GM19468 (cell line): ENCODE measurements around the gene DCHS2.

Experiments used
- ATAC-seq: cut with Tn5 transposase; IDR thresholded peaks from one replicate; pipeline ENCODE4 v1.9.1; 2021; ENCODE audit warnings: mild to moderate bottlenecking, moderate library complexity, moderate number of reproducible peaks; ENCODE audit not compliant: unreplicated experiment; ENCODE audit errors: extremely low read depth

The DCHS2 gene

DNA sequence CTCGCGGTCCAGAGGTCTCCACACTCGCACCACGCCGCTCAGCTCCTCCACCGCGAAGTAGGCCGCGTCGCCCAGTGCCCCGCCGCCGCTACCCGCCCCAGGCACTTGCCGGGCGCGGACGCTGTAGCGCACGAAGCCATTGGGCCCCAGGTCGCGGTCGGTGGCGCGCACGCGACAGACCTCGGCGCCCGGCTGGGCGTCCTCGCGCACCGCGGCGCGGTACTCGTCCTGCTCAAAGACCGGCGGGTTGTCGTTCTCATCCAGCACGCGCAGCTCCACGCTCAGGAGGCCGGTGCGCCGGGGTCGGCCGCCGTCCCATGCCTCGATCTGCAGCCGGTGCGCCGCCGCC lies 1.4 kb downstream of the DCHS2 start:
- no peak for ATAC-seq

GRCh38 chr4:154489558-154490233 lies 1.9 kb downstream of the DCHS2 start:
- no peak for ATAC-seq

DNA sequence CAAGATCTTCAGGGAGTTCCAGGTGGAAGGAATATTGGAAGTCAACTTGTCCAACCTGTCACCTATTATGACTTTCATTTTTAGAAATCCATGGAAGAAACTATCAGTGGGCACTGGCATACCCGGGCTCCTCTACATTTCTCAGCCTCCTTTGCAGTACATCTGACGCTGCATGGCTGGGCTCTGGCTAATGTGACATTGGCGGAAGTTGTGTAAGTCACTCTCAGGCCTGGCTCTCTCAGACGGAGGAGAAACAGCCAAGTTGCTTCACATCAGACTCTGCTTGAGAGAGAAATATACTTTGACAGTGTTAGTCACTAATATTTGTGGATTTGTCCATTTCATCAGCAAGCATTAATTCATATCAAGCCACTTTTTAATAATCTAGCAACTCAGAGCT lies 4.5 kb downstream of the DCHS2 start:
- no peak for ATAC-seq

DNA sequence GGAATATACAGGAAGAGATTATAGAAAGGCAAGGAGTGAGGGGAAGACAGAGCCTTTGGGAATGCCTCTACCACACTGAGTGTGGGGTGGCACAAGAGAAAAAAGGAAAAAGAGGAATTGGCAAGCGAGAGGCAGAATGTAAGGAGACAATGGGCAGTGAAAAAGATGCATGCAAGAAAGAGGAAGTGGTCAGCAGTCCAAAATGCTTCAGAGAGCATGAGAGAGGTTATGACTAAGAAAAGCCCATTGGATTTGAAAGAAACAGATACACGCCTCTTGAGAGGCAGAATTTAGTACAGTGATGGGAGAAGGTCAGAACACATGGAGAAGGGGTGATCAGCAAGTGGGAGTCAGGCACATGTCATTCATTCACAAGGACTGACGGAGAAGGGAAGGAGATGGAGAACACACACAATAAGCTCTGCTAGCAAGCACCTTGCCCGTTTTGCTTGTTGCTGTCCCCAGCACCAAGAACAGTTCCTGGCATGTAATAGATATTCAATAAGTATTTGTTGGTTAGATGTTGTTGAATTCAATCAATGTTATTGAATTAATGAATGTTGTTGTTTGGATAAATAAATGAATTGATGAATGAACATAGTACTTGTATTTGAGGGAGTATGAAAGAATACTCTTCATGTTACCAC lies 6.3 kb downstream of the DCHS2 start:
- ATAC-seq = peak; percentile 98

GRCh38 chr4:154478547-154478946 lies 13.1 kb downstream of the DCHS2 start:
- no peak for ATAC-seq

GRCh38 chr4:154478128-154478527 lies 13.5 kb downstream of the DCHS2 start:
- peak; percentile 72 for ATAC-seq

DNA sequence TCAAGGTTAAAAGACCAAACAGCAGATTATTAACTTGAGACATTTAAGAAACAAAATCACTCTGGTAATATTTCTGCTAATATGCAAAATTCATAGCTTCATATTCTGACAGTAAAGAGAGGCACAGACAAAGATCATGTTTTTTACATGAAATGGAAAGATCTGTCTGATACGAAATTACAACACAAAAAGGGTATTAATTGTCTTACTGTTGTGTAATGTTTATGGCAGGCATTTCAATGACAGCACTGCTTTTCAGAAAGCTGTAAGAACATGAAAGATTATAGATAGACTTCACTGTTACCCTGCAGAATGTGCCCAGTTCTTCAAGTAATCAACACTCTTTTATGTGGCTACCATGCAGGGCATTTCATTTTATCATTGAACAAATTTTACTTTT lies 15.4 kb downstream of the DCHS2 start:
- ATAC-seq = no peak

DNA sequence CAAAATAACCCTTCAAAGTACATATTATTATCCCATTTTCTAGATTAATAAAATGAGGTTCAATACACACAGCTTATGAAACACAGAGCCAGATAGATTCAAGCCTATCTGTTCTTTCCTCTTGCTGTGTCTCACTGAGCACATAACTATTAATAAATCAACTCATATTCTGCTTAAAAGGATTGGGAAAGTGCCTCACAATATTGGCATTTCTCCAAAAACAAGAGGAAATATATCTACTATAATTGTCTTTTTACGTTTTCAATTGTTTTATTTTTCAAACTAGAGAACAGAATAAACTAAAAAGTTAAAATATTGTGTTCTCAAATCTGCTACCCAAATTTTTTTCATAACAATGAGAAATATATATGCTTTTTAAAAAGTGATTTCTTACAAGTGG lies 15.8 kb downstream of the DCHS2 start:
- no peak for ATAC-seq

- no peak for ATAC-seq
Observed at GRCh38 chr4:154473497-154473896, 18.1 kb downstream of the DCHS2 start.

- no peak for ATAC-seq
Observed at GRCh38 chr4:154472858-154473257, 18.7 kb downstream of the DCHS2 start.

GRCh38 chr4:154471526-154472331 lies 19.9 kb downstream of the DCHS2 start:
- peak; percentile 74 for ATAC-seq

DNA sequence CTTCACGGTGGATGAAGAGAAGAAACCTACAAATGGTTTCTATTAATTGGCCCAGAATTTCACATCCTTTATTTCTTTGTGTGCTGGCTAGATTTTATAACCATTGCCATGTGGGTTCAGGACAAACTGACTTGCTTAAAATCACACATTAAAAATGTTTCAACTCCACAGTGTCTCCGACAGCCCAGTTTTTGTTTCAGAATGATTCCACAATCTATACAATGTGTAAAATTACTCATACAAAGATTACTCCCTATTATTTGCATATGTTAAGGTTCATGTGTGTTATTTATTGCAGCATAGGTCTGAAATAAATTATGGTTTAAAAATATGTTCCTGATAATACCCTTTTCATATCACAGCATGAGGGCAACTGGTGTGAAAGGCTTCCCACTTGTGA lies 20.6 kb downstream of the DCHS2 start:
- ATAC-seq = peak; percentile 62

DNA sequence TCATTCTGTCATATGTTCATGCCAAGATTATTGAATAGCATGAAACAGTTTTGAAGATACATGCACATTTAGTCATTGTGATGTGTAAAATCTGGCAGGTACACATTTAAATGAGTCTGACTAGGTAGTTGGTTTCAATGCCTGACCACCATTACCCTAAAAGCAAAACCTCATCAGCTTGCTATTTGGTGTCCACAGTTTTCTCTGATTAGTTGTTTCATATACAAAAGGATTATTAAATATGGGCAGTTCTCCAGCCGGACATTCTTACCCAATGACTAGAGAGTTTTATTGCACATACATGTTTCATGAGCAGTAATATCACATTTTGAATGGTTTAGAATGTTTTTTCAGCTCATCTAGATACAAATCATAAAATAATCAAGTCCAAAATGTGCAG lies 23.7 kb downstream of the DCHS2 start:
- no peak for ATAC-seq

DNA sequence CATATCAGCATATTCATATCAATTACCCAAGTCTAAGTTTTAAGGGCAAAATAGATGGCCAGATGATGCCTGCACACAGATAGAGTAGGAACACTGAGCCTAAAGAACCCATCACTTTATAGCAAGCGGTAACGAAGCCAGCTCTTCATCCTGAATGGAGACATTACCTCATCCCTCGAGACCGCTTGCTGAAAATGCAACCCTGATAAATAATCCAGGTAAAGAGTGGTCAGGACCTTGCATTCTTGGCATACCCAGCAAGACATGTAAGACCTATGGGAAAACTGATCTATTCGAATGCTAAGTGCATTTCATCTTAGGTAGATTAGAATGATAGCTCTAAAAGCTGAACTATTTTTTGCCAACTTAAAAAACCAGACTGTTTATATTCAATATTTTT lies 25.3 kb downstream of the DCHS2 start:
- no peak for ATAC-seq

- ATAC-seq = no peak
Observed at GRCh38 chr4:154465085-154465484, 26.5 kb downstream of the DCHS2 start.

DNA sequence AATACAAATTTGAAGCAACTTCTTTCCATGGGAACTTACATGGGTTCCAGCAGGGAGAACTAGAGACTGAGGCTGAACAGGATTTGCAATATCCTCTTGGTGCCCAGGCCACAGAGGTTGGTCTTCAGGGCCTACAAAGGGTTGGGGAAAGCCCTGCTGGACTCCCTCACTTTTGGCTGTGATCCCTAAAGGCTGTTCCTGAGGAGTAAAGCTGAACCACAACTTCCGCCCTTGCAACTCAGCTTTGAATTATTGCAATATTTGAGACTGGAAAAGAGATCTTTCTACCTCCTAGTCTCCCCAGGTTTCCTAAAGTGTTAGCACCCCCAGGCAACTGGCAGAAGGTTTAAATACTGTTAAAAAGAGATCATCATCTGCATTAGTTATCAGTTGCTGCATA lies 26.9 kb downstream of the DCHS2 start:
- no peak for ATAC-seq

DNA sequence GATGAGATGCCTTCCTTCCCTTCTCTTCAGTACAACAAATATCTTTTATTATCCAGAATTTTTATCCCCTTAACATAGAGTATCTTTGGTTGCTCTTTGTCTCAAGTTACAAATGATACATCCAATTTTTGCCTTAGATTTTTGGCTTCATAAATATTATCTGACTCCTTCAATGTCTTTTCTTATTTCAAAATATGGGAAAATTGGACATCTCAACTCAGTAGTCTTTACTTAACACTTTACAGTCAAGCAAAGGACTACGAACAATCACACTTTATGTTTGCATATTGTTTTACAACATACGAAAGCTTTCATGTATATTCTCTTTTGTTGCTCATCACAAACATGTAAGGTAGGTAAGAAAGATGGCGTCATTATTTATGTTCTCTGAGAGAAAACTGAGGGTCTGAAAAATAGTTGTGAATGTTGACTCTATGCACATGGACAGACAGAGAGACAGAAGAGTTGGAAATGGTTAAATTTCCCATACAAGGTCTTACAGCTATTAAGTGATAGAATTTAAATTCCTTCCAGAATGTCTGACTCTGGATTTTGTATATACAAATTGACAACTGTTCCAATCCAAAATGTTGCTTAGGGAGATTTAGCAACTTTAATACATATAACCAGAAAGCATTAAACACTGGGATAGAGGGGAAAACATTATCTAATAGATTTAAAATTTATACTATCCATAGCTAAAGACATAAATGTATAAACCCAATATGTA lies 29.4 kb downstream of the DCHS2 start:
- no peak for ATAC-seq

- no peak for ATAC-seq
Observed at GRCh38 chr4:154457471-154457870, 34.1 kb downstream of the DCHS2 start.

DNA sequence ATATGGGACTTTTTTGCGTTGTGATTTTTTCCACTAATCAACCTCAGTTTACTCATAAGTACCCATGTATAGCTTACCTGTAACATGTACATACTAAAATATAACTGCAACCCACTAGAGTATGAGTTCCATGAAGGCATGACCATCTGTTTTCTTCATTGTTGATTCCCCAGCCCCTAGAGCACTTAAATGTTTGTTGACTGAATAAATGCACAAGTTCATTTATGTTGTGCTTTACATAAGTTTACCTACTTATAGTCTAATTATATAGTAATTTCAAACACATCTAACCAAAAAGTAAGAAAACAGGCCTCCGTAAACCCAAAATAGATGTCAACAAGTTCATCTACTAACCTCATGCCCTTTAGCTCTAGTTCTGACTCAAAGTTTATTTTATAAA lies 34.7 kb downstream of the DCHS2 start:
- ATAC-seq = no peak

DNA sequence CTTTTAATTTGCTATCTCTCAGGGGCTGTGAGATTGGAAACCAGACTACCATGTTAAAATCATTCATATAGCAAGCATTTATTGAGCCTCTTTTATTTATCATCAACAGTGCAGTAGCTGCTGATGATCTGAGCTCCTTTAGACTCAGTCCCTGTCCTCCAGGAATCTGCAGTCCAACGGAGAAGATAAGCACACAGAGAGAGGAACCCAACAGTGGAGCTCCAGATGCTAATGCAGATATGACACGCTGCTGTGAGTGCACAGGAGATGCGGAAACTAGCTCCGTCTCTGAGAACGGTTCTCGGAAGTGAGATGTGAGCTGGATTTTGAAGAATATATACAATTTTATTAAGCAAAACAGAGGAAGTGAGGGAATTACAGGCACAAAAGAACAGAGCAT lies 35.4 kb downstream of the DCHS2 start:
- no peak for ATAC-seq

DNA sequence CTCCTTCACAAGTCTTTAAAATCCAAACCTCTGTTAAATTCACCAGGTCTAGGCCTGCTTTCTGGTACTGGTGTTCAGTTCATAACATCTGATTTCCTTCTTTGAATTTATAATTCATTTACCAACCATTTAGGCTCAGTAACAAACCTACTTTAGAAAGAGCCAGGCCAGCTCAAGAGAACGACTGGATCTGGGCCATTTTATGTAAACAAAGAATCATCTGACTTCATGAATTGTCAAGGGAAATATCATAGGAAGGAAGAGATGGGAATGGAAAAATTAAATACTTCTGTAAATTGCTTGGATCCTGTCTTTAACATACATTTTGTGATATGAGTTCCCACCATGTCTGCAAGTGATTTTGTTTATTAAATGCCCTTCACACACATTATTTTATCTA lies 36.5 kb downstream of the DCHS2 start:
- ATAC-seq = no peak
